CD4-positive, alpha-beta T cell (primary cell): Measurements from ENCODE around the gene MBOAT2. TPM values are rescaled to one million over a fixed set of nuclear protein-coding genes. Genes with fewer than 3 reads are reported as not detected.

Experiments used
- ATAC-seq: fragments of 200-7000 bp; cut with Tn5 transposase; one replicate; pipeline ENCODE4 v1.10.0; 2022; ENCODE audit warnings: mild to moderate bottlenecking; ENCODE audit not compliant: poor library complexity
- CTCF ChIA-PET: fragments of 350-600 bp; sonication (Branson Sonifier 250); formaldehyde crosslinking; loops from one replicate; lab custom pipeline; 2021; ENCODE audit warnings: antibody characterized with exemption, inconsistent platforms; lab: Charles Lee
- POLR2A ChIA-PET: fragments of 350-600 bp; sonication (Branson Sonifier 250); formaldehyde crosslinking; loops from one replicate; lab custom pipeline; 2021; ENCODE audit warnings: antibody characterized with exemption, inconsistent platforms; lab: Charles Lee
- DNase-seq, 14 experiments: peaks; one replicate each; pipeline ENCODE4 v3.0.0-alpha.2; 2013 to 2020; ENCODE audit warnings: mixed read lengths in 2 of 14
- H3K27ac ChIP-seq, 2 donors: one replicate each; pipeline versions ENCODE4 v1.5.1 to v1.7.0; 2013; ENCODE audit warnings: low read length in 2 of 2, low read depth in 1 of 2, mild to moderate bottlenecking in 1 of 2
- H3K27me3 ChIP-seq, 2 experiments: 1 replicate in 1 of 2; 2 replicates in 1 of 2; pipeline versions ENCODE4 v1.6.1 to v1.7.0; 2013; ENCODE audit warnings: low read length in 2 of 2, control low read depth in 1 of 2, mild to moderate bottlenecking in 1 of 2, moderate library complexity in 1 of 2; ENCODE audit not compliant: insufficient read depth in 2 of 2, control insufficient read depth in 1 of 2
- H3K36me3 ChIP-seq: one replicate; pipeline ENCODE4 v1.6.1; 2013; ENCODE audit warnings: low read length, control low read depth; ENCODE audit not compliant: insufficient read depth
- H3K4me1 ChIP-seq: one replicate; pipeline ENCODE4 v1.6.1; 2013; ENCODE audit warnings: low read length, control low read depth; ENCODE audit not compliant: insufficient read depth
- H3K4me3 ChIP-seq: one replicate; pipeline ENCODE4 v1.5.1; 2013; ENCODE audit warnings: mild to moderate bottlenecking, low read length, moderate library complexity
- H3K9me3 ChIP-seq, 2 experiments: 1 replicate in 1 of 2; 2 replicates in 1 of 2; pipeline versions ENCODE4 v1.6.1 to v1.7.0; 2013; ENCODE audit warnings: low read length in 2 of 2, mild to moderate bottlenecking in 2 of 2, control low read depth in 1 of 2, moderate library complexity in 1 of 2; ENCODE audit not compliant: control insufficient read depth in 1 of 2, insufficient read depth in 1 of 2
- H3K27ac Mint-ChIP-seq: one replicate; pipeline ENCODE4 v1.8.0; 2020; ENCODE audit warnings: mixed read lengths
- H3K27me3 Mint-ChIP-seq: one replicate; pipeline ENCODE4 v1.8.0; 2021; ENCODE audit warnings: mixed read lengths
- H3K36me3 Mint-ChIP-seq: one replicate; pipeline ENCODE4 v1.8.0; 2021; ENCODE audit warnings: low read depth, mixed read lengths
- H3K4me1 Mint-ChIP-seq: one replicate; pipeline ENCODE4 v1.8.0; 2021; ENCODE audit warnings: low read depth, mixed read lengths
- H3K4me3 Mint-ChIP-seq: one replicate; pipeline ENCODE4 v1.8.0; 2020; ENCODE audit warnings: mild to moderate bottlenecking, mixed read lengths
- H3K9me3 Mint-ChIP-seq: one replicate; pipeline ENCODE4 v1.8.0; 2020; ENCODE audit warnings: mixed read lengths
- intact Hi-C, 2 experiments: fragments of 100-400 bp; cut with DNase I in 1 of 2; cut with micrococcal nuclease in 1 of 2; formaldehyde crosslinking; loops; one replicate each; pipeline versions ENCODE4 v1.15.1 to v1.9.0; 2023 to 2025; cut with DNase I, micrococcal nuclease
- total RNA-seq, 174 experiments: library from RNA in 2 of 174; stranded (reverse) in 2 of 174; gene quantifications; one replicate each; pipeline ENCODE4 v1.2.3 and lab custom pipeline; 2021 to 2026
- TF ChIP-seq, protein P1 (sequence below): fragments of 200-600 bp; IDR thresholded peaks from one replicate; pipeline ENCODE4 v1.8.0; 2022; ENCODE audit warnings: antibody characterized with exemption, mild to moderate bottlenecking

The MBOAT2 gene
- total RNA-seq, 2 experiments from 2014 or later = 1.9 to 2.0 TPM

DNA sequence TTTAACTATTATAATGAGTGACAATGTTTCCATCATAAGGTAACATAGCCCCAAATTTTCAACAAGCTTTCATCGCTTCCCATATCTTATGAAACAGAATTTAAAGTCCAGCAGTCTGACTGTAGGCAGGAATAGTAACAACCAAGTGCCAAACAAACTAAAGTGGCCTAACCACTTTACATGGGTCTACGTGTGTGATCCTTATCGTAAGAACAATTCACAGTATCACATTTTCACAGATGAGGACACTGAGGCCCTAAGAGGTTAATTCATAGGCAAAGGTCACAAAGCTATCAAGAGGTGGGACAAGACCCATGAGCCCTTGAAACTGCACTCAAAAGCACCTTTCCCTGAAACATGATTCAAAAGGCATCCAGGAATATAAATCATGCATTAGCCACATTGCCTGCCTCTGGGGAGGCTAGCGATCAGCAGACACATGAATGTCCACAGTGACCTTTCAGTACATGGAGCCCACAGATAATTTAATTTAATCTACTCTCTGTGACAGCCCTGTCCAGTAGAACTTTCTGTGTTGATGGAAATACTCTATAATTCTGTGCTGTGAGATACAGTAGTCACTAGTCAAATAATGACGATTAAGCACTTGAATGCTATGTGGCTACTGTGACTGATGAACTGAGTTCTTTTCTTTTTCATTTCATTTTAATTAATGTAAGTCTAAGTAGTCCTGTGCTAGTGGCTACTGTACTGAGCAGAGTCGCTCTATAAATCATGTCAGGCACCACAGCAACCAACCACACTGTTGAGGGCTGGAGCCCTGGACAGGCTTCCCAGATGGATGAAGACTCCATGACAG is 196.4 kb downstream of the MBOAT2 start:
- peaks cover 92% of the 10 kb centered on the region for H3K36me3 Mint-ChIP-seq
- Histone ChIP-seq H3K9me3 (no peaks in the 10 kb centered on the region), H3K27me3 (no peaks in the 10 kb centered on the region), H3K27ac (no peak overlapping the region), H3K4me3 (no peak overlapping the region), H3K36me3 (peaks cover 79% of the 10 kb centered on the region), H3K4me1 (no peaks in the 10 kb centered on the region)
- TF ChIP-seq, protein P1, sequence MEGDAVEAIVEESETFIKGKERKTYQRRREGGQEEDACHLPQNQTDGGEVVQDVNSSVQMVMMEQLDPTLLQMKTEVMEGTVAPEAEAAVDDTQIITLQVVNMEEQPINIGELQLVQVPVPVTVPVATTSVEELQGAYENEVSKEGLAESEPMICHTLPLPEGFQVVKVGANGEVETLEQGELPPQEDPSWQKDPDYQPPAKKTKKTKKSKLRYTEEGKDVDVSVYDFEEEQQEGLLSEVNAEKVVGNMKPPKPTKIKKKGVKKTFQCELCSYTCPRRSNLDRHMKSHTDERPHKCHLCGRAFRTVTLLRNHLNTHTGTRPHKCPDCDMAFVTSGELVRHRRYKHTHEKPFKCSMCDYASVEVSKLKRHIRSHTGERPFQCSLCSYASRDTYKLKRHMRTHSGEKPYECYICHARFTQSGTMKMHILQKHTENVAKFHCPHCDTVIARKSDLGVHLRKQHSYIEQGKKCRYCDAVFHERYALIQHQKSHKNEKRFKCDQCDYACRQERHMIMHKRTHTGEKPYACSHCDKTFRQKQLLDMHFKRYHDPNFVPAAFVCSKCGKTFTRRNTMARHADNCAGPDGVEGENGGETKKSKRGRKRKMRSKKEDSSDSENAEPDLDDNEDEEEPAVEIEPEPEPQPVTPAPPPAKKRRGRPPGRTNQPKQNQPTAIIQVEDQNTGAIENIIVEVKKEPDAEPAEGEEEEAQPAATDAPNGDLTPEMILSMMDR = no peak
- ChIA-PET CTCF (no interaction called here), POLR2A (no interaction called here)
- no peak for DNase-seq
- H3K27me3 Mint-ChIP-seq = no peaks in the 10 kb centered on the region
- H3K27ac Mint-ChIP-seq = no peak overlapping the region
- peaks cover 5% of the 10 kb centered on the region for H3K4me1 Mint-ChIP-seq
- intact Hi-C loops = no loop called here
- no peak for ATAC-seq
- no peaks in the 10 kb centered on the region for H3K9me3 Mint-ChIP-seq
- H3K4me3 Mint-ChIP-seq = no peak overlapping the region

DNA sequence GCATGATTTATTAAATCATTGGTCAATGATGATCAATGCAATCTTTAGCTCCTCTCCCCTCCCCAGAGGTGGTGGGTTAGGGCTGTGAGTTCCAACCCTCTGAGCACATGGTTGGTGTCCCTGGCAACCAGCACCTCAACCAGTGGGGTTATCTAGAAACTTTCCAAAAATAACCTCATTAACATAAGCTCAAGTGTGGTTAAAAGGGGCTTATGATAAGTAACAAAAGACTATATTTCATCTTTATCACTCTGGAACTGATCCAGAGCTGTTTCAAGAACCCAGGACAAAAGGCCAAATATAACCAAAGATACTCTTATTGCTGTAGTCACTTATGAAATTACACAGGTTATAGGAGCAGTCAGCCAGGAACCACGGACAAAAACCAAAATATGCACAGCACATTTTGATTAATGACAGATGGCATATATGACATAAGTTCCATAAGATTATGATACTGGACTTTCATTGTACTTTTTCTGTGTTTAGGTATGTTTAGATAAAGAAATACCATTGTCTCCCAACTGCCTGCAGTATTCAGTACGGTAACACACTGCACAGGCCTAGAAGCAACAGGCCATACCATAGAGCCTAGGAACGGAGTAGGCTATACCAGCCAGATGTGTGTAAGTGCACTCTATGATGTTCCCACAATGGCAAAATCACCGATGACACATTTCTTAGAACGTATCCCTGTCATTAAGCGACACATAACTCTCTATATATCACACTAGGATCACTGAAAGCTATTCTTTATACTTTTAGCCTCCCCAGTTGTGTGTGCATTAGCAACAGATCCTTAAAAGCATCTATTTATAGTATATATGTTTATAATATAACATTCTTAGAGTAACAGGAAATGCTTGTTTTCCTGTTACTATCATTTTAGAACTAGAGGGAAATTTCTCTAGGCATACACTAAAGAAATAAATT is 197.9 kb downstream of the MBOAT2 start:
- H3K4me3 Mint-ChIP-seq = no peak overlapping the region

More for the DNA sequence above, 197.9 kb downstream of the MBOAT2 start:
- TF ChIP-seq, protein P1 = no peak
- Histone ChIP-seq H3K27ac (no peak overlapping the region), H3K9me3 (no peaks in the 10 kb centered on the region), H3K36me3 (peaks cover 80% of the 10 kb centered on the region), H3K27me3 (no peaks in the 10 kb centered on the region), H3K4me1 (no peaks in the 10 kb centered on the region), H3K4me3 (no peak overlapping the region)
- POLR2A ChIA-PET = no interaction called here
- intact Hi-C loops = no loop called here
- H3K27ac Mint-ChIP-seq = no peak overlapping the region
- DNase-seq (no peak), ATAC-seq (no peak)
- H3K27me3 Mint-ChIP-seq = no peaks in the 10 kb centered on the region
- peaks cover 5% of the 10 kb centered on the region for H3K4me1 Mint-ChIP-seq
- H3K36me3 Mint-ChIP-seq = peaks cover 92% of the 10 kb centered on the region
- CTCF ChIA-PET = no interaction called here
- no peaks in the 10 kb centered on the region for H3K9me3 Mint-ChIP-seq
